SKM-1 treated with dmso at 0.1 percent for 144 hours (cell line): ENCODE measurements around the gene DUSP3.

Experiments
- DNase-seq: peaks from one replicate; lab custom pipeline; 2025; ENCODE audit not compliant: unreplicated experiment; lab: John Stamatoyannopoulos, UW

The DUSP3 gene

DNA sequence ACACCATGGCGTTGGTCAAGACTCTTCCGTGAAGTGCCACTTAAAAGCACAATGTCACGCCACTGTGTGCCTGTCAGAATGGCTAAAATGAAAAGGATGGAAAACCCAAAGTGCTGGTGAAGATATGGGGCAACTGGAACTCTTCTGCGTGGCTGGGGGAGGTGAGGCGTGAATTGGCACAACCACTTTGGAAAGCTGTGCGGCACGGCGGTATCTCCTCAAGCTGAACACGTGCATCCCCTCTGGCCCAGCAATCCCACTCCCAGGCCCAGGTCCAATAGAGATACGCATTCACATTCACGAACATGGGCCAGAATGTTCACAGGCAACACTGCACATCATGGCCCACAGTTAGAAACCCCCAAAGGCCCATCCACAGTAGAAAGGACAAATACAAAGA is 8.9 kb downstream of the DUSP3 start:
- DNase-seq = no peak

DNA sequence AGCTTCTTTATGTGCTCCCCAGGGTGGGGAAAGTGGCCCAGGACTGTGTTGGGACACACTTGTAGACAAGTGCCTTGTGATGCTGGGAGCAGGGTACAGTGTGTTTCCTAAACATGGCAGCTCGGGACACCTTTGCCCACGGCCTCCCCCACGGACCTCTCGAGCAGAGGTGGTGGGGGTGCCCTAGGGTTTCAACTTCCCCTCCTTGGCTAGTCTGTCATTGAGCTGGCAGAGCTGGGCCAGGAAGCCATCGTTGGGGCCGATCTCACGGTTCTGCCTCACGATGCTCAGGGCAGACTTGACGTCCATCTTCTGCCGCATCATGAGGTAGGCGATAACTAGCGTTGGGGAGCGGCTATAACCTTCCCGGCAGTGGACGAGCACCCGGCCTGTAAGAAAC is 9.4 kb downstream of the DUSP3 start:
- DNase-seq = no peak

GRCh38 chr17:43768943-43769342 is 9.8 kb downstream of the DUSP3 start:
- DNase-seq = no peak

GRCh38 chr17:43768382-43768781 is 10.4 kb downstream of the DUSP3 start:
- DNase-seq = peak; percentile 91

DNA sequence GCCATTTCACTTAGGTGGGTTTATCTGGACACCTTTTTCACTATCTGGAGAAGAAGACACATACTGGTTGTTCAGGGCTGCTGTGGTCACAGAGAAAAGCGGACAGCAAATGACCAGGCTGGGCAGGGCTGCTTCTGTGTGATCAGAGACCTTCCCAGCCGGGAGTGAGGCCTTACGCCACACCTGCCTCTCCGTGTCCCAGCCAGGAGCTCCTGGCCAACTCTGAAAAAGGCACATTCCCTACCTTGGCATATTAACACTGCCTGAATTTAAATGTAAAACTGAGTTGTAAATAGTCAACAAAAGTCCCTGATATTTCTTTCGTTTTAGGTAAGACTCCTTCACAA is 11.1 kb downstream of the DUSP3 start:
- no peak for DNase-seq

GRCh38 chr17:43767053-43767712 is 11.6 kb downstream of the DUSP3 start:
- DNase-seq = no peak

GRCh38 chr17:43766413-43767052 is 12.2 kb downstream of the DUSP3 start:
- DNase-seq = no peak

DNA sequence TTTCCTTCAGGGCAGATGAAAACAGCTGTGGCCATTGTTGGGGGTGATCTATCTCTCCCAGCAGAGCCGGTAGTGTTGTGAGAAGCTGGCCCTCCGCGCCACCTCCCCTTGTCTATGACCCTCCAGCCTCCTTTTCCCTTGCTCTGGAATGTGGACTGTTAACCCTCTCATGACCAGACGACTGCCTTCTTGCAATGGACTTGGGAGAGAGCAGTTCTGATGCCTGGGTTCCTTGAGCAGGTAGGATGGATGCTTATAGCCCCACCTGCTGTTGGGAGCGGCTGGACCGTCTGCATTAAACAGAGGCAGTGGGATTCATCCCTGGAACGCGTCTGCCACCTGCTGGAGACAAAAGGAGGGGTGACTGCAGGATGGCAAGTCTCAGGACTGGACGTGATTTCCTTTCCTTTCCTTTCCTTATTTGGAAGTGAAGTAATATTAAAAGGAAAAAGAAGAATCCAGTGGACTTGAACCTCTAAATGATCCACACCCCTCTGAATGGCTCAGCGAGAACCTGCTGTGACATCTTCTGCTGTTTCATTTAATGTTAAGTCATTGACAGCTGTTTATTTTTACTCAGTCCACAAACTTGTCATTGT is 18.4 kb downstream of the DUSP3 start:
- peak; percentile 76 for DNase-seq

- no peak for DNase-seq
Measured at GRCh38 chr17:43759836-43760235, 18.9 kb downstream of the DUSP3 start.

DNA sequence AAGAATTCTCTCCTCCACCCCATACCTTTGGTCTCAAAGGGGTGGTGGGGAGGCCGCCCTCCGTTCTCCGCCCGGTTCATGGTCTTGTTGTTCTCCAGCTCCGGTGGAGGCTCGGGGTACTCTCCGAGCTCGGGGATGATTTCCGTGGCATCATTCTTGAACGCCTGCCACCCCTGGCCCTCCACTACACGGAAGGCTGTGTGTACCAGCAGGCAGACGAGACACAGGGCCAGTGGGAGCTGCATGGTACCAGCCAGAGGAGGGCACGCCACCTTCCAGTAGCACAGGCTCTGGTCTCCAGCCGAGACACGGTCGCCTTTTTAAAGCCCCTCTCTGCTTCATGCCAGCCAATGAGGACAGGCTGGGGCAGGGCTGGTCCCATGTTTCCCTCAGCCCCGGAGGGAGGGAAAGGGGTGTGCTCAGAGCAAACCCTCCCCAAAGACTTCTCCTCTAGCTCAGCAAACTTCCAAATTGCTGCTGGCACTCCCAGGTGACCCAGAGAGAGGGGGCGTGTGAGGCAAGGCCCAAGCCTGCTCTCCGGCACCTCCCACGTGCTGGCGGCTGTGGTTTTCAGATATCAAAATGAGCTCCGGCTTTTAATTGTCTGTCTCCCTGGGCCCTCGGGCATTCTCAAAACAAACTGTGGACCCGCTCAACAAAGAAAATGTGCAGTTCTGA is 20.1 kb downstream of the DUSP3 start, which contains the start of gene SOST:
Gene SOST (minus strand): TSS at position 295 of the 678 bp plus-strand sequence. CDS start 50 bp downstream, at position 245.
- no peak for DNase-seq

DNA sequence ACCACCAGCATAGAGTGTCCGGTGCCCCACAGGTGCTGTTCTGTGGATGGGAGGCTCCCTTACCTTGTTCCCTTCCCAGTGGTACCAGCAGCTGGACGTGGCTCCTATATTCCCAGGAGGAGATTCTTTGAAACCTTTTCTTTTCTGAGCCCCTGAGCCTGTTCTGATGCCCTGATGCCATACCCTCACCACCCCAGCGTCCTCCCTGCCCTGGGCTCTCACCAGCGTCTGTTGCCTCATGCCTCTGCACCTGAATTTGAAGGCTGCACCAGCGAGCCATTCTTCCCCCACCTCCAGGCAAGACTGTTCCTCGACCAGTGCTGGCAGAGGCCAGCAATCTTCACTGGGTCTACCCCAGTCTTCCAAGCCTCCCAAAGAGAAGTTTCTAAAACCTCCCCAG is 20.7 kb downstream of the DUSP3 start:
- no peak for DNase-seq

DNA sequence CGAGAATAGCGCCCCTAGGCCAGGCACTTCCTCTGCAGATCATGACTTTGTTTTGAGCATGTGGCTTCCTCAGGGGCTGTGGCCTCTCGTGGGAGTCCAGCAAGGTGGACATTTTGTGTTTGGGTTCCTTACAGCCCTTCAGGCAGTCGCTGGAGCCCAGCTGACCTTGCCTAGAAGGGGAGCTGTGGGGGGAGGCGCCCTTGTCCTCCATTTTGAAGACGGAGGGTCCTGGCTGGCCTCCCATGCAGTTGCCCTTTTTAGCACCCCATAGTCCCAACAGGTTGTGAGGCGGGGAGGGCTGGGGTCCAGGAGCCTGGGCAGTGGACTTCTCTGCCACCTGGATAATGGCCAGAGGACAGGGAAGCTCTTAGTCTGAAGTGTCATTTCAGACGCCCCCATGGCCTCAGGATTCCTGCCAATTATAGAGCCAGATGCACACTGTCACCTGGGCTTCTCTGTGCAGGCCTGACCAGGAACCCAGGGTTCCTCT is 21.6 kb downstream of the DUSP3 start:
- no peak for DNase-seq

- no peak for DNase-seq
Measured at GRCh38 chr17:43756201-43756600, 22.6 kb downstream of the DUSP3 start.

GRCh38 chr17:43755389-43755875 is 23.3 kb downstream of the DUSP3 start:
- DNase-seq = no peak

DNA sequence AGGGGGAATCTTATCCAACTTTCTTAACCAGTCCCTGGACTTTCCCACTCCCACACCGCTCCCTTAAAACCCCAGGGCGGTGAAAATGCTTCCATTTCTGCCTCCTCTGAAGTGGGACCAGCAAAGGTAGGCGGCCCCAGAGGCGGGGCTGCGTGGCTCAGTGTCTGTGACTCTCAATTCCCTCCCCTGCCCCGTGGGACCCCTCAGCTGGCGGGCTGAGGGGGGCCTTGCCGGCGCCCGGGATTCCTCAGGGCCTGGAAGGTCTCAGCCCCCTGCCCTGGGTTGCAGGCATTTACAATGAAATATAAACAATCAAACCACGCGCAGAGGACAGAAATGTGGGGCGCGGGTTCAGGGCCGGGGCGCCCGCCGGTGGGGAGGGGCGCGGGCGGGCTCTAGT is 23.8 kb downstream of the DUSP3 start:
- DNase-seq = no peak

- DNase-seq = no peak
Measured at GRCh38 chr17:43753493-43754129, 25.2 kb downstream of the DUSP3 start.

GRCh38 chr17:43750153-43750552 is 28.6 kb downstream of the DUSP3 start:
- DNase-seq = no peak

GRCh38 chr17:43745541-43745940 is 33.2 kb downstream of the DUSP3 start:
- DNase-seq = peak; percentile 14

- DNase-seq = no peak
Measured at GRCh38 chr17:43741636-43742035, 37.1 kb downstream of the DUSP3 start.

- DNase-seq = no peak
Measured at GRCh38 chr17:43740541-43740940, 38.2 kb downstream of the DUSP3 start.

GRCh38 chr17:43737722-43738121 is 41.1 kb downstream of the DUSP3 start:
- DNase-seq = no peak
